Measurements from ENCODE around the gene EVPL. TPM values are rescaled to one million over a fixed set of nuclear protein-coding genes. Genes with fewer than 3 reads are reported as not detected.
"Not testable (repeated sequence)": the region's sequence is repeated elsewhere in the genome, so short reads cannot be mapped to it uniquely, and the experiment has no call there.

The EVPL gene
- total RNA-seq, 1 donor from 2014 or later: not detected

DNA sequence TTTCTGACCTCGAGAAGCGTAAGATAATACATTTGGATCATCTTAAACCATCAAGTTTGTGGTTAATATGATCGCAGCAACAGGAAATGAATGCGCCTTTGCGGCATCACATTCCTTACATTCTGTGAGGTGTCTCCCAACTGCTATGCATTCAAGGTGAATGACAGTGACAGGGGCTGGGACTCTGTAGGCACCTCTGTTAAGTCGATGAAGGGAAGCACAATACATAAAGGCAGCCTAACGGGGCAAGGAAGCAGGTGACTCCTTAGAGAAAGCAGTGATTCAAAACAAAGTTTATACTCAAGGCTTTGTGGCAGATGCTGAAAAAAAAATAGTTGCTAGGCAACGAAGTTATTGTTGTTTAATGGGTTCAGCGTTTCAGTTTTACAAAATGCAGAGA is 21.6 kb upstream of the EVPL start:
- no peaks in the 10 kb centered on the region for H4K20me1 ChIP-seq (ENCODE audit: low read depth)
- no peak overlapping the region for H3K4me2 ChIP-seq
- H3K4me3 ChIP-seq: no peak overlapping the region
- H3F3A ChIP-seq (ENCODE audit: low read depth): peaks cover 15% of the 10 kb centered on the region
- DNase-seq (ENCODE audit: low spot score): no peak
- H3K27ac Mint-ChIP-seq: no peak overlapping the region
- H3K9me3 Mint-ChIP-seq: no peaks in the 10 kb centered on the region
- no peaks in the 10 kb centered on the region for H3K9me3 ChIP-seq (ENCODE audit: low read depth)
- H3K36me3 Mint-ChIP-seq: peaks cover 52% of the 10 kb centered on the region
- H3K27me3 ChIP-seq: no peaks in the 10 kb centered on the region
- H3K79me2 ChIP-seq (ENCODE audit: low read depth): no peaks in the 10 kb centered on the region
- H3K27ac ChIP-seq: no peak overlapping the region
- peaks cover 2% of the 10 kb centered on the region for H3K27me3 Mint-ChIP-seq (ENCODE audit: insufficient read depth, low read depth)
- no peak overlapping the region for H3K9ac ChIP-seq
- H3K36me3 ChIP-seq: peaks cover 5% of the 10 kb centered on the region
- no peak overlapping the region for H2AFZ ChIP-seq (replicated peaks)
- H3K4me1 ChIP-seq: peaks cover 11% of the 10 kb centered on the region
- TF ChIP-seq, protein P1, sequence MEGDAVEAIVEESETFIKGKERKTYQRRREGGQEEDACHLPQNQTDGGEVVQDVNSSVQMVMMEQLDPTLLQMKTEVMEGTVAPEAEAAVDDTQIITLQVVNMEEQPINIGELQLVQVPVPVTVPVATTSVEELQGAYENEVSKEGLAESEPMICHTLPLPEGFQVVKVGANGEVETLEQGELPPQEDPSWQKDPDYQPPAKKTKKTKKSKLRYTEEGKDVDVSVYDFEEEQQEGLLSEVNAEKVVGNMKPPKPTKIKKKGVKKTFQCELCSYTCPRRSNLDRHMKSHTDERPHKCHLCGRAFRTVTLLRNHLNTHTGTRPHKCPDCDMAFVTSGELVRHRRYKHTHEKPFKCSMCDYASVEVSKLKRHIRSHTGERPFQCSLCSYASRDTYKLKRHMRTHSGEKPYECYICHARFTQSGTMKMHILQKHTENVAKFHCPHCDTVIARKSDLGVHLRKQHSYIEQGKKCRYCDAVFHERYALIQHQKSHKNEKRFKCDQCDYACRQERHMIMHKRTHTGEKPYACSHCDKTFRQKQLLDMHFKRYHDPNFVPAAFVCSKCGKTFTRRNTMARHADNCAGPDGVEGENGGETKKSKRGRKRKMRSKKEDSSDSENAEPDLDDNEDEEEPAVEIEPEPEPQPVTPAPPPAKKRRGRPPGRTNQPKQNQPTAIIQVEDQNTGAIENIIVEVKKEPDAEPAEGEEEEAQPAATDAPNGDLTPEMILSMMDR (IDR thresholded peaks at IDR 0.05): no peak
- TF ChIP-seq EZH2 (IDR thresholded peaks at IDR 0.05): no peak
- TF ChIP-seq EZH2phosphoT487 (IDR thresholded peaks at IDR 0.05): no peak
- H3K4me1 Mint-ChIP-seq: peaks cover 4% of the 10 kb centered on the region
- no peak overlapping the region for H3K4me3 Mint-ChIP-seq

- no peaks in the 10 kb centered on the region for H3K27me3 ChIP-seq
- no peaks in the 10 kb centered on the region for H3K9me3 Mint-ChIP-seq
- no peak overlapping the region for H2AFZ ChIP-seq (replicated peaks)
- no peak for DNase-seq (ENCODE audit: low spot score)
- H3K4me1 ChIP-seq: peaks cover 11% of the 10 kb centered on the region
- no peak overlapping the region for H3K27ac ChIP-seq
- H3K4me2 ChIP-seq: no peak overlapping the region
- H3K9me3 ChIP-seq (ENCODE audit: low read depth): no peaks in the 10 kb centered on the region
- peaks cover 2% of the 10 kb centered on the region for H3K27me3 Mint-ChIP-seq (ENCODE audit: insufficient read depth, low read depth)
- no peaks in the 10 kb centered on the region for H3K79me2 ChIP-seq (ENCODE audit: low read depth)
- peaks cover 5% of the 10 kb centered on the region for H3K36me3 ChIP-seq
- peaks cover 15% of the 10 kb centered on the region for H3F3A ChIP-seq (ENCODE audit: low read depth)
- H3K9ac ChIP-seq: no peak overlapping the region
- H3K4me3 ChIP-seq: no peak overlapping the region
- peaks cover 4% of the 10 kb centered on the region for H3K4me1 Mint-ChIP-seq
- TF ChIP-seq EZH2phosphoT487 (IDR thresholded peaks at IDR 0.05) (no peak), EZH2 (IDR thresholded peaks at IDR 0.05) (no peak)
- TF ChIP-seq, protein P1 (IDR thresholded peaks at IDR 0.05): no peak
- H3K4me3 Mint-ChIP-seq: no peak overlapping the region
- H3K36me3 Mint-ChIP-seq: peaks cover 54% of the 10 kb centered on the region
- no peak overlapping the region for H3K27ac Mint-ChIP-seq
- no peaks in the 10 kb centered on the region for H4K20me1 ChIP-seq (ENCODE audit: low read depth)
These were observed 21.0 kb upstream of the EVPL start for GRCh38 chr17:76048025-76048605.

DNA sequence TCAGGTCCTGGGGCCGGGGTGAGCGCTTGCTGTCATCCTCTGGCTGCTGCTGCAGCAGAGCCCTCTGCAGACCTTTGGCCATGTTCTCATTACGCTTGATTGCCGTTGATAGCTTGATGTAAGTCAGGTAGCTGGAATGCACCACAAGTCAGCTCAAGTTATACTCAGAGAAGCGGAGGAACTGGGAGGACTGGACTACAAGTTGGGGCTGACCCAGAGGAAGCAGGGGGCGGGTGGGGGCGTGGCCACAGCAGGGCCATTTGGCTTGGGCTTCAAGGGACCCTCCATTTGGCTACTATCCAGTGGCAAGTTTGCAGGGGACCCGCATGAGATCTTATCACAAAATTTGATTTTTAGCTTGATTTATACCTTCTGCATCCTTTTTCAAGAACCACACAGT is 19.0 kb upstream of the EVPL start:
- H3K27me3 Mint-ChIP-seq (ENCODE audit: insufficient read depth, low read depth): peaks cover 2% of the 10 kb centered on the region
- Histone ChIP-seq H2AFZ (replicated peaks) (no peak overlapping the region), H3K79me2 (ENCODE audit: low read depth) (no peaks in the 10 kb centered on the region), H3K27me3 (no peaks in the 10 kb centered on the region), H3F3A (ENCODE audit: low read depth) (peaks cover 25% of the 10 kb centered on the region), H3K36me3 (peaks cover 5% of the 10 kb centered on the region), H4K20me1 (ENCODE audit: low read depth) (no peaks in the 10 kb centered on the region), H3K27ac (no peak overlapping the region), H3K9me3 (ENCODE audit: low read depth) (no peaks in the 10 kb centered on the region), H3K4me3 (no peak overlapping the region), H3K4me2 (no peak overlapping the region), H3K9ac (no peak overlapping the region), H3K4me1 (peaks cover 11% of the 10 kb centered on the region)
- TF ChIP-seq, protein P1 (IDR thresholded peaks at IDR 0.05): no peak
- no peak for TF ChIP-seq EZH2phosphoT487 (IDR thresholded peaks at IDR 0.05)
- no peak for TF ChIP-seq EZH2 (IDR thresholded peaks at IDR 0.05)
- H3K27ac Mint-ChIP-seq: no peak overlapping the region
- no peak overlapping the region for H3K4me3 Mint-ChIP-seq
- no peak for DNase-seq (ENCODE audit: low spot score)
- H3K36me3 Mint-ChIP-seq: peaks cover 57% of the 10 kb centered on the region
- peaks cover 4% of the 10 kb centered on the region for H3K4me1 Mint-ChIP-seq
- no peaks in the 10 kb centered on the region for H3K9me3 Mint-ChIP-seq

GRCh38 chr17:76044475-76045007 is 17.4 kb upstream of the EVPL start:
- not testable (repeated sequence) for H3K79me2 ChIP-seq (ENCODE audit: low read depth); H3K9ac ChIP-seq; DNase-seq (ENCODE audit: low spot score); H3K4me1 ChIP-seq; H4K20me1 ChIP-seq (ENCODE audit: low read depth); H2AFZ ChIP-seq (replicated peaks); H3K4me2 ChIP-seq; H3K9me3 Mint-ChIP-seq; H3K4me3 Mint-ChIP-seq; H3K27ac Mint-ChIP-seq; H3K27ac ChIP-seq; H3K4me3 ChIP-seq; H3K36me3 ChIP-seq; H3K9me3 ChIP-seq (ENCODE audit: low read depth); H3K27me3 Mint-ChIP-seq (ENCODE audit: insufficient read depth, low read depth); H3K4me1 Mint-ChIP-seq; H3K27me3 ChIP-seq
- H3F3A ChIP-seq (ENCODE audit: low read depth): peaks cover 11% of the 10 kb centered on the region
- peaks cover 58% of the 10 kb centered on the region for H3K36me3 Mint-ChIP-seq

GRCh38 chr17:76042868-76043267 is 15.8 kb upstream of the EVPL start:
- not testable (repeated sequence) for H3K4me2 ChIP-seq; DNase-seq (ENCODE audit: low spot score); H4K20me1 ChIP-seq (ENCODE audit: low read depth); H3K4me1 ChIP-seq; H2AFZ ChIP-seq (replicated peaks); H3K9me3 ChIP-seq (ENCODE audit: low read depth); H3K9ac ChIP-seq; H3K27me3 Mint-ChIP-seq (ENCODE audit: insufficient read depth, low read depth); H3K4me3 Mint-ChIP-seq; H3K27ac ChIP-seq; H3K36me3 ChIP-seq; H3K27me3 ChIP-seq; H3K9me3 Mint-ChIP-seq; H3K4me3 ChIP-seq; H3K79me2 ChIP-seq (ENCODE audit: low read depth); H3K27ac Mint-ChIP-seq; H3K4me1 Mint-ChIP-seq
- H3K36me3 Mint-ChIP-seq: peaks cover 61% of the 10 kb centered on the region
- peaks cover 18% of the 10 kb centered on the region for H3F3A ChIP-seq (ENCODE audit: low read depth)

All from neural progenitor cell (in vitro differentiated cells).